Heart left ventricle (tissue), 16 donors: ENCODE results near the gene PMEL. TPM values are rescaled to one million over a fixed set of nuclear protein-coding genes. Genes with fewer than 3 reads are reported as not detected.

Source experiments
- ATAC-seq, 4 donors: fragments of 200-7000 bp; cut with Tn5 transposase; one replicate each; pipeline ENCODE4 v1.9.1; 2020 to 2022; ENCODE audit warnings: moderate library complexity in 4 of 4, mild to moderate bottlenecking in 3 of 4, moderate number of reproducible peaks in 1 of 4
- DNase-seq, 5 donors: peaks; one replicate each; pipeline ENCODE4 v3.0.0-alpha.2; 2020
- H3K27ac ChIP-seq, 12 donors: fragments of 200-600 bp; sonication (generic) in 4 of 12; one replicate each; pipeline versions ENCODE4 v1.5.0 to v1.8.0; 2016 to 2022; ENCODE audit warnings: mild to moderate bottlenecking in 2 of 12
- H3K27me3 ChIP-seq, 9 donors: fragments of 200-600 bp; sonication (generic) in 2 of 9; one replicate each; pipeline versions ENCODE4 v1.5.1 to v1.8.0; 2016 to 2022; ENCODE audit warnings: mild to moderate bottlenecking in 3 of 9
- H3K36me3 ChIP-seq, 9 donors: fragments of 200-600 bp; sonication (generic) in 2 of 9; one replicate each; pipeline versions ENCODE4 v1.5.0 to v1.8.0; 2018 to 2022; ENCODE audit warnings: mild to moderate bottlenecking in 2 of 9
- H3K4me1 ChIP-seq, 12 donors: fragments of 200-600 bp; sonication (generic) in 4 of 12; one replicate each; pipeline versions ENCODE4 v1.5.0 to v1.8.0; 2016 to 2022; ENCODE audit warnings: mild to moderate bottlenecking in 3 of 12
- H3K4me3 ChIP-seq, 12 donors: fragments of 200-600 bp; sonication (generic) in 4 of 12; one replicate each; pipeline versions ENCODE4 v1.5.0 to v1.8.0; 2017 to 2022; ENCODE audit warnings: mild to moderate bottlenecking in 9 of 12, moderate library complexity in 4 of 12
- H3K9me3 ChIP-seq, 12 donors: fragments of 200-600 bp; sonication (generic) in 4 of 12; one replicate each; pipeline versions ENCODE4 v1.5.0 to v1.8.0; 2016 to 2022; ENCODE audit warnings: mild to moderate bottlenecking in 1 of 12
- CTCF ChIP-seq, 12 donors: fragments of 200-600 bp; sonication (generic) in 4 of 12; IDR thresholded peaks; one replicate each; pipeline versions ENCODE4 v1.5.0 to v1.8.0; 2018 to 2022; ENCODE audit warnings: antibody characterized with exemption in 12 of 12, mild to moderate bottlenecking in 5 of 12
- POLR2A ChIP-seq, 2 donors: fragments of 450-650 bp; IDR thresholded peaks; one replicate each; pipeline ENCODE4 v1.6.1; 2017; ENCODE audit warnings: antibody characterized with exemption in 2 of 2, mild to moderate bottlenecking in 2 of 2, moderate library complexity in 2 of 2
- WGBS, 4 donors: extraction: QIAGEN DNeasy Blood & Tissue Kit in 2 of 4; methylation state at CpG; one replicate each; pipeline versions ENCODE4 v1.1.5 to v1.1.7; 2013 to 2018; 5-methylcytosine and 5-hydroxymethylcytosine counted together
- intact Hi-C, 10 donors: fragments of 100-400 bp; cut with DNase I; formaldehyde crosslinking; loops; one replicate each; pipeline versions ENCODE4 v1.11.1 to v1.14.2; 2022
- polyA plus RNA-seq, 2 donors: library from polyadenylated mRNA; stranded (reverse); fragments of 200-250 nt; gene quantifications; one replicate each; pipeline ENCODE4 v1.2.3, GENCODE V29; 2013
- total RNA-seq, 9 donors: library from RNA; depleted of rRNA in 2 of 9; stranded (reverse); fragments of >200 nt in 2 of 9; fragmentation: NEBNext Ultra II Directional in 3 of 9; extraction: Animal tissue kit (Norgen Biotek cat#: 25700) in 3 of 9; gene quantifications; one replicate each; pipeline versions ENCODE4 v1.1.0 to v1.2.4, GENCODE V29; 2016 to 2023
- donor health status: ischemic (EF 13 %, LVEDD 7.1; RV severe dilation, severe dysfunction).
- donor health status: healthy with polysubstance abuse.
- donor health status: DM: no; HTN: yes; CAD: no.
- donor health status: DM: no; HTN: no; CAD: no.
- donor health status: ischemic (EF 25% LVEDD 6.9; RV normal size, moderate dysfunction).
- donor health status: ischemic (EF 25% LVEDD 5.7; RV mildly dilated, moderate dysfunction).
- donor health status: healthy.
- donor health status: DM: yes; HTN: yes; CAD: no.
- donor health status: ischemic (EF 35%, LVEDD 5.7; RV mildly dilated, moderate dysfunction).
- donor health status: nonischemic (EF 11% LVEDD 7.7; RV severe dilation, severe dysfunction).
- donor health status: DM: yes; HTN: yes; CAD: no.
- donor health status: PGD.
- donor health status: ischemic (EF 29% LVEDD 5.4; RV normal size, mild dysfunction).
- donor health status: nonischemic (EF 23%, LVEDD 6.1; RV moderate dilation, normal function).

PMEL gene
- total and polyA plus RNA-seq, 11 donors: 0.23 to 1.3 (median 0.60) TPM; not detected in 1

GRCh38 chr12:55942577-55943136, 23.2 kb downstream of the PMEL start:
- 96% methylated on average over 1 of the region's 1 CpG for WGBS, 4 donors
- ATAC-seq (no peak), DNase-seq (no peak)
- Histone ChIP-seq H3K9me3 (no peaks in the 10 kb centered on the region), H3K4me1 (peaks cover 0 to 10% (median 7%) of the 10 kb centered on the region in 12 donors), H3K36me3 (peaks cover 0 to 82% (median 8%) of the 10 kb centered on the region in 9 donors), H3K27ac (no peak overlapping the region), H3K4me3 (no peak overlapping the region), H3K27me3 (no peaks in the 10 kb centered on the region)
- TF ChIP-seq CTCF (IDR thresholded peaks at IDR 0.05) (no peak), POLR2A (IDR thresholded peaks at IDR 0.05) (no peak)
- intact Hi-C loops: loop anchor here in 4 of 10 donors (5.0 kb wide), 2 partner anchors 200 to 205 kb away; partner anchors contain the start of gene GDF11 (in 1 of the 4)

DNA sequence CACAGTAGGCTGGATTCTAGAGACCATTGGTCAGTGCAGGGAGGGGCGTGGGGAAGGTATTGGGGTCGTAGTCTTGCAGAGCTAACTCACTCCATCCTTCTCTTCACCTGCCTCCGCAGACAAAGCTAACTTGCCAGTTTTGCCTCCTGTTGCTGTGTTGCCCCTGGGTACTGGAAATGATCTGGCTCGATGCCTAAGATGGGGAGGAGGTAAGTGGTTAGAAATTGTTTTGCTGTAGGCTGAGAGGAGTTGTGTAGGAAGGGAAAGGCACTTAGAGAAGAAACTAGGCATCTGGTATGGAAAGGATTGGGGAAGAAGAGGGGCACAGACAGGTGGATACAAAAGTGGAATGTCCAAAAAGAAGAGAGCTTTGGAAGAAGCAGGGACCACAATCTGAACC, 23.8 kb downstream of the PMEL start:
- TF ChIP-seq CTCF (IDR thresholded peaks at IDR 0.05) (no peak), POLR2A (IDR thresholded peaks at IDR 0.05) (no peak)
- WGBS, 4 donors: 89 to 92% (median 90%) methylated on average over 4 of the region's 4 CpGs
- DNase-seq (no peak), ATAC-seq (no peak)
- H3K27me3 ChIP-seq: no peaks in the 10 kb centered on the region
- H3K27ac ChIP-seq: no peak overlapping the region
- H3K9me3 ChIP-seq: no peaks in the 10 kb centered on the region
- H3K4me1 ChIP-seq: peaks cover 0 to 10% (median 7%) of the 10 kb centered on the region in 12 donors
- no peak overlapping the region for H3K4me3 ChIP-seq
- intact Hi-C loops: loop anchor here in 4 of 10 donors (5.0 kb wide), 2 partner anchors 200 to 205 kb away; partner anchors contain the start of gene GDF11 (in 1 of the 4)
- peaks cover 0 to 81% (median 8%) of the 10 kb centered on the region in 9 donors for H3K36me3 ChIP-seq

DNA sequence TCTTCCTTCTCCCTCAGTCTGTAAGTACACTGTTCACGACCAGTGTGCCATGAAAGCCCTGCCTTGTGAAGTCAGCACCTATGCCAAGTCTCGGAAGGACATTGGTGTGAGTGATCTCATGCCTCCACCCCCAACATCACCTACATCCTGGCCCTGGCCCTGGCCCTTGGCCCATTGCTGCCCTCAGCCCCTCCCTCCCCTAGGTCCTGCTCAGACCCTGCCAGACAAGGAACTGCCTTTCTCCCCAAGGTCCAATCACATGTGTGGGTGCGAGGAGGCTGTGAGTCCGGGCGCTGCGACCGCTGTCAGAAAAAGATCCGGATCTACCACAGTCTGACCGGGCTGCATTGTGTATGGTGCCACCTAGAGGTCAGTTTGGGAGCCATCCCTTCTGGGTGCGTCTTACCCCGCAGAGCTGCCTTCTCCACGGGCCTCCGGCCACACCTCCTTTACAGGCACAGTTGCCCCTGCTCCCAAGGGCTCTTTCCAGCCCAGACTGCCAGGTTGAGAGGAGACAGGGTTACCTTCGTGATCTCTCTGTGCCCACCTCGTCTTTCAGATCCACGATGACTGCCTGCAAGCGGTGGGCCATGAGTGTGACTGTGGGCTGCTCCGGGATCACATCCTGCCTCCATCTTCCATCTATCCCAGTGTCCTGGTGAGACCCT, 25.6 kb downstream of the PMEL start:
- Histone ChIP-seq H3K27ac (peak overlapping the region in 2 of 12 donors; percentile 7 to 58), H3K27me3 (no peaks in the 10 kb centered on the region), H3K36me3 (peaks cover 0 to 71% (median 6%) of the 10 kb centered on the region in 9 donors), H3K4me1 (peaks cover 0 to 13% (median 7%) of the 10 kb centered on the region in 12 donors), H3K4me3 (peak overlapping the region in 8 of 12 donors; percentile 15 to 42 (median 24)), H3K9me3 (no peaks in the 10 kb centered on the region)
- ATAC-seq (peak; percentile 85 to 96 (median 95)), DNase-seq (peak; percentile 83 to 87 (median 87))
- 9 to 15% (median 11%) methylated on average over 13 to 18 of the region's 18 CpGs for WGBS, 4 donors
- intact Hi-C loops: loop anchor here in 8 of 10 donors (1.0 to 5.0 kb wide), 4 partner anchors 198 to 203 kb away; partner anchors contain the start of gene GDF11 (in 1 of the 8)
- TF ChIP-seq CTCF (IDR thresholded peaks at IDR 0.05) (peak; percentile 87 to 94 (median 91)), POLR2A (IDR thresholded peaks at IDR 0.05) (no peak)
